ENCODE results near the gene SLC38A1. TPM values are rescaled to one million over a fixed set of nuclear protein-coding genes. Genes with fewer than 3 reads are reported as not detected.
"Not testable (repeated sequence)": the region's sequence is repeated elsewhere in the genome, so short reads cannot be mapped to it uniquely, and the experiment has no call there.

Gene SLC38A1
- total RNA-seq, 6 donors from 2014 or later, result 12.7 to 75.7 (median 49.9) TPM

- peak in 1 of 2 donors; percentile 39 for ATAC-seq (ENCODE audit: low FRiP score in 2 of 2)
- no peak for DNase-seq
- Histone ChIP-seq H3K4me3 (no peak overlapping the region), H3K9me3 (no peaks in the 10 kb centered on the region), H3K36me3 (no peaks in the 10 kb centered on the region), H3K27ac (no peak overlapping the region), H3K4me1 (no peaks in the 10 kb centered on the region), H3K27me3 (no peaks in the 10 kb centered on the region)
- WGBS, 2 donors, result 15 to 25% methylated on average over 3 of the region's 3 CpGs
- TF ChIP-seq POLR2AphosphoS5 (IDR thresholded peaks at IDR 0.05), result no peak
- no peak for TF ChIP-seq EP300 (IDR thresholded peaks at IDR 0.05)
- no peak for TF ChIP-seq CTCF (IDR thresholded peaks at IDR 0.05)
- no peak for TF ChIP-seq POLR2A (IDR thresholded peaks at IDR 0.05)
These were observed 32.1 kb upstream of the SLC38A1 start for GRCh38 chr12:46300910-46301309.

- H3K27me3 ChIP-seq, result no peaks in the 10 kb centered on the region
- no peaks in the 10 kb centered on the region for H3K9me3 ChIP-seq
- TF ChIP-seq POLR2A (IDR thresholded peaks at IDR 0.05), result no peak
- no peak for TF ChIP-seq POLR2AphosphoS5 (IDR thresholded peaks at IDR 0.05)
- no peak for TF ChIP-seq EP300 (IDR thresholded peaks at IDR 0.05)
- no peak for TF ChIP-seq CTCF (IDR thresholded peaks at IDR 0.05)
- DNase-seq (no peak), ATAC-seq (ENCODE audit: low FRiP score in 2 of 2) (no peak)
- H3K4me1 ChIP-seq, result no peaks in the 10 kb centered on the region
- no peak overlapping the region for H3K27ac ChIP-seq
- no peaks in the 10 kb centered on the region for H3K36me3 ChIP-seq
- H3K4me3 ChIP-seq, result no peak overlapping the region
These were observed 31.0 kb upstream of the SLC38A1 start for GRCh38 chr12:46299851-46300250.

GRCh38 chr12:46298261-46298660 is 29.4 kb upstream of the SLC38A1 start:
- Histone ChIP-seq H3K27ac (no peak overlapping the region), H3K9me3 (no peaks in the 10 kb centered on the region), H3K27me3 (no peaks in the 10 kb centered on the region), H3K36me3 (no peaks in the 10 kb centered on the region), H3K4me3 (no peak overlapping the region), H3K4me1 (no peaks in the 10 kb centered on the region)
- ATAC-seq (ENCODE audit: low FRiP score in 2 of 2), result no peak
- no peak for DNase-seq
- 77 to 84% methylated on average over 2 of the region's 2 CpGs for WGBS, 2 donors
- TF ChIP-seq EP300 (IDR thresholded peaks at IDR 0.05) (no peak), POLR2A (IDR thresholded peaks at IDR 0.05) (no peak)

GRCh38 chr12:46296822-46297221 is 28.0 kb upstream of the SLC38A1 start:
- Histone ChIP-seq H3K36me3 (no peaks in the 10 kb centered on the region), H3K27ac (no peak overlapping the region), H3K9me3 (no peaks in the 10 kb centered on the region), H3K4me1 (no peaks in the 10 kb centered on the region), H3K27me3 (no peaks in the 10 kb centered on the region), H3K4me3 (no peak overlapping the region)
- no peak for ATAC-seq (ENCODE audit: low FRiP score in 2 of 2)
- WGBS, 2 donors, result 66 to 68% methylated on average over 4 of the region's 4 CpGs
- TF ChIP-seq EP300 (IDR thresholded peaks at IDR 0.05) (no peak), POLR2A (IDR thresholded peaks at IDR 0.05) (no peak), POLR2AphosphoS5 (IDR thresholded peaks at IDR 0.05) (no peak), CTCF (IDR thresholded peaks at IDR 0.05) (no peak)
- no peak for DNase-seq

GRCh38 chr12:46292754-46293402 is 24.0 kb upstream of the SLC38A1 start:
- no peaks in the 10 kb centered on the region for H3K4me1 ChIP-seq
- no peak overlapping the region for H3K4me3 ChIP-seq
- no peaks in the 10 kb centered on the region for H3K9me3 ChIP-seq
- no peaks in the 10 kb centered on the region for H3K27me3 ChIP-seq
- ATAC-seq (ENCODE audit: low FRiP score in 2 of 2), result no peak
- TF ChIP-seq CTCF (IDR thresholded peaks at IDR 0.05) (no peak), POLR2AphosphoS5 (IDR thresholded peaks at IDR 0.05) (no peak), EP300 (IDR thresholded peaks at IDR 0.05) (no peak), POLR2A (IDR thresholded peaks at IDR 0.05) (no peak)
- H3K27ac ChIP-seq, result no peak overlapping the region
- 79 to 91% methylated on average over 2 of the region's 2 CpGs for WGBS, 2 donors
- DNase-seq, result no peak
- no peaks in the 10 kb centered on the region for H3K36me3 ChIP-seq

GRCh38 chr12:46291953-46292352 is 23.1 kb upstream of the SLC38A1 start:
- WGBS, 2 donors, result 91 to 97% methylated on average over 3 of the region's 3 CpGs
- ATAC-seq (ENCODE audit: low FRiP score in 2 of 2); H3K9me3 ChIP-seq; H3K27ac ChIP-seq; H3K4me3 ChIP-seq; H3K36me3 ChIP-seq; H3K4me1 ChIP-seq; DNase-seq; H3K27me3 ChIP-seq: not testable (repeated sequence)

GRCh38 chr12:46285177-46285576 is 16.3 kb upstream of the SLC38A1 start:
- not testable (repeated sequence) for DNase-seq; H3K4me3 ChIP-seq; H3K27me3 ChIP-seq; H3K36me3 ChIP-seq; H3K27ac ChIP-seq; H3K4me1 ChIP-seq; ATAC-seq (ENCODE audit: low FRiP score in 2 of 2)
- WGBS, 2 donors, result 72 to 79% methylated on average over 2 of the region's 2 CpGs
- peaks cover 18 to 44% (median 21%) of the 10 kb centered on the region in 4 donors for H3K9me3 ChIP-seq

Data from upper lobe of left lung (tissue), 6 donors.